NCI-H146 treated with DMSO at 0.1 percent for 48 hours (cell line): Measurements from ENCODE around the gene SPDYA.

Source experiments
- DNase-seq: peaks from one replicate; lab custom pipeline; 2025; ENCODE audit not compliant: unreplicated experiment; lab: John Stamatoyannopoulos, UW

SPDYA gene

GRCh38 chr2:28824207-28824606 lies 13.6 kb downstream of the SPDYA start:
- DNase-seq: no peak

GRCh38 chr2:28824870-28825269 lies 14.2 kb downstream of the SPDYA start:
- no peak for DNase-seq

GRCh38 chr2:28828382-28828781 lies 17.7 kb downstream of the SPDYA start:
- DNase-seq: no peak

GRCh38 chr2:28833740-28834470 lies 23.3 kb downstream of the SPDYA start:
- no peak for DNase-seq

- no peak for DNase-seq
Observed at GRCh38 chr2:28835781-28836180, 25.1 kb downstream of the SPDYA start.

- DNase-seq: no peak
Observed at GRCh38 chr2:28838971-28839370, 28.3 kb downstream of the SPDYA start.

- DNase-seq: no peak
Observed at GRCh38 chr2:28842042-28842441, 31.4 kb downstream of the SPDYA start.

- DNase-seq: no peak
Observed at GRCh38 chr2:28855193-28855592, 44.6 kb downstream of the SPDYA start.

- DNase-seq: no peak
Observed at GRCh38 chr2:28855977-28856376, 45.3 kb downstream of the SPDYA start.

- DNase-seq: no peak
Observed at GRCh38 chr2:28868611-28869010, 58.0 kb downstream of the SPDYA start.

- DNase-seq: peak; percentile 56
Observed at GRCh38 chr2:28869494-28870145, 59.0 kb downstream of the SPDYA start.

GRCh38 chr2:28870146-28870891 lies 59.7 kb downstream of the SPDYA start, which contains the start of gene TRMT61B:
Gene TRMT61B, minus strand, starts transcription at chr2:28870309. Its CDS starts 32 bp downstream, at chr2:28870277.
- DNase-seq: peak; percentile 90

GRCh38 chr2:28871620-28872019 lies 61.0 kb downstream of the SPDYA start:
- no peak for DNase-seq

GRCh38 chr2:28880193-28880592 lies 69.6 kb downstream of the SPDYA start:
- no peak for DNase-seq

GRCh38 chr2:28893488-28893887 lies 82.9 kb downstream of the SPDYA start:
- DNase-seq: no peak

- peak; percentile 96 for DNase-seq
Observed at GRCh38 chr2:28894470-28895188, 84.0 kb downstream of the SPDYA start, which contains the start of gene WDR43. Gene WDR43, plus strand, starts transcription at chr2:28894667. Its CDS starts 32 bp downstream, at chr2:28894699.

- DNase-seq: no peak
Observed at GRCh38 chr2:28895189-28895893, 84.7 kb downstream of the SPDYA start.

- no peak for DNase-seq
Observed at GRCh38 chr2:28896906-28897305, 86.3 kb downstream of the SPDYA start.

- no peak for DNase-seq
Observed at GRCh38 chr2:28898048-28898447, 87.4 kb downstream of the SPDYA start.
